Stimulated activated CD4-positive, alpha-beta T cell treated with anti-CD3 and anti-CD28 coated beads, TNF-alpha, amount 100 ng/mL, for 48 hours (primary cell): ENCODE results near the gene EGFR.

Source experiments
- DNase-seq, 3 donors: peaks; one replicate each; pipeline ENCODE4 v3.0.0-alpha.2; 2020; ENCODE audit warnings: low read depth in 3 of 3

EGFR gene

GRCh38 chr7:55144333-55145317 is 125.8 kb downstream of the EGFR start:
- no peak for DNase-seq

- no peak for DNase-seq
Measured at GRCh38 chr7:55145606-55146005, 126.8 kb downstream of the EGFR start.

DNA sequence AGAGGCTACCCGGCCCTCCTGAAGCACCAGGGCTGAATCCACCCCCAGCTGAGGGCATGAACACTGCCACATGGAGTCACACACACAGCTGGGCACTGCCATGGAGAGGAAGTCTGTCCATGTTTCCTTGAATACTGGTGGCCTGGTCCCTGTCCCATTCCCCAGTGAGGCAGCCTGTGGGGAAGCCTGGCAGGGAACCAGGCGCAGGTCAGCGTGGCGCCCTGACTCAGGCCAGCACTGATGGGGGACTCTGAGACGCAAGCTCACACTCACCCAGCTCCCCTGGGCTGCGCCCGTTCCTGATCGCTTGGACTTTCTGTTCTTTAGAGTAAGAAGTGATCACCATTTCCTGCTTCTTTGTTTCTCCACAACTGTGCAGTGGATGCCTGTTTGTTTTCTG is 128.3 kb downstream of the EGFR start:
- no peak for DNase-seq

GRCh38 chr7:55147736-55148135 is 128.9 kb downstream of the EGFR start:
- no peak for DNase-seq

DNA sequence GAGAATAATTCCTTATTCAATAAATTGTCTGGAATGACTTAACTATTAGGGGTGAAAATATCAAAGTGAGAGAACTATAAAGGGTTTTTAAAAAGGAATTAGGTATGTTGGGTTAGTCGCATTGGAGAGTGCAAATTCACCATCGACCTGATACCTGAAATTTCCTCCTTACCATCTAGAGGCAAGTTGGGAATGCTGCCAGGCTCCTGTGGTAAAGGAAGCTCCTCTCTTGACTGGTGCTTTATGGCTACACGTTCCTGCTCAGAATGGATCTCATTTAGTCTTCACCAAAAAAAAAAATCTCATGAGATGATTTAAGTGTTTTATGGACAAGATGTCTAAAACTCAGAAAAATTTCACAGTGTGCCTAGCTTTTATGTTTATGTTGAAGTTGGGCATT is 129.8 kb downstream of the EGFR start:
- DNase-seq, result no peak

DNA sequence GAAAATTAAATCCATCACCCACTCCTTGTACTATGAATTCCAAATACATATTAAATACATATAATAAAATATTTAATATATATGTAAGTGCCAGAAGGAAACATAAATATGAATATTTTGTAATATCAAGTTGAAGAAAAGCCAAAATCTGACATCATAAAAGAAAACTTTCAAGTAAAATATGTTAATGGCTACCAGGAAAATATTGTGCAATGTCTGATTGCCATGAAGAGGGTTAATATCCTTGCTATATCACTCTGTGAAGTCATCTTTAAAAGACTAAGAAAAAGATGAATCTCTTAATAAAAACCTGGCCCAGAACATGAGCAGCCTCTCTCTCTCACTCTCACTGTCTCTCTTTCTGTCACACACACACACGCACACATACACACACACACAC is 130.2 kb downstream of the EGFR start:
- DNase-seq, result no peak

DNA sequence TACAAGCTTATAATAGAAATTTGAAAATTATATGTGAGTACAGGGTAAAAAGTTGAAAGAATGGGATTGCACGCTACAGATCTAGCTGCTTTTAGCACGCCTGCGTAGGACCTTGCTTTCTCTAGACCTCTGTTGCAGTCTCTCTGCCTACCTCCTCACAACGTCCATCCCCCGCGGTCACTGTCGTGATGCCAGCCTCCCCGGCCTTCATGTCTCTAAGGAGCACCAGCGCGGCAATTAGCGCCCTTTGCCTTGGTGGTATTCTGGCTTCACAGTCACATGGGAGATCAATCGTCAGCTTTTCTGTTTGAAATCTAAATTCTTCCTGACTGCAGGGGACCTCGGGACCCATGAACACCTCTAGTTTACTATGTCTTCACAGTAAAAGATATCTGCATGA is 131.3 kb downstream of the EGFR start:
- DNase-seq, result no peak

DNA sequence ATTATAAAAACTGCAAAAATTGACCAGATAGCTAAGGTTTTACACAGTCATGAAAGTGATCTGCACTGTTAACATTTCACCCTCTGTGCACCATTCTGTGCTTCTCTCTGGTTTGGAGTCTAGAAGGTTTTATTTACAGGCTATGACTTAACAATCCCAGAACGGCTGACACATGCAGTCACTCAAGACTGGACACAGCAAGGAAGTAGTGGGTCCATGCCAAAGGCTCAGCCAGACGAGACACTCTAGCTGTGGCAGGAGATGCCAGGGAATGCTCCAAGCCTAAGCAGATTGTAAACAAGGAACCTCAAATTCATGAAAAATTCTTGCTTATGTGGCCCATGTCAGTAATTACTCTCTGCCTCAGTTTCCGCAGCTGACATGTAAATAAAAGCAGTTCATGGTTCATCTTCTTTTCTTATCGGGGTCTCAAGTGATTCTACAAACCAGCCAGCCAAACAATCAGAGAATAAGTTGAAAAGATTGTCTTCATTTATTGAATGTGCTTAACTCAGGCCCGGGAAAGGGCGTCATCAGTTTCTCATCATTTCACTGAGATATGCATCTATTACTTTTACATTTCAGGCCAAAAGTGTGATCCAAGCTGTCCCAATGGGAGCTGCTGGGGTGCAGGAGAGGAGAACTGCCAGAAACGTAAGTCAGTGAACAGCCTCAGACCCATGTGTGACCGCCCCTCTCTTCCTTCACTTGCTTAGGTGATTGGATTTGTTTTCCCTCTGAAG is 132.1 kb downstream of the EGFR start:
- no peak for DNase-seq

GRCh38 chr7:55152516-55152915 is 133.7 kb downstream of the EGFR start:
- DNase-seq, result no peak

GRCh38 chr7:55154096-55154495 is 135.3 kb downstream of the EGFR start:
- DNase-seq, result no peak

DNA sequence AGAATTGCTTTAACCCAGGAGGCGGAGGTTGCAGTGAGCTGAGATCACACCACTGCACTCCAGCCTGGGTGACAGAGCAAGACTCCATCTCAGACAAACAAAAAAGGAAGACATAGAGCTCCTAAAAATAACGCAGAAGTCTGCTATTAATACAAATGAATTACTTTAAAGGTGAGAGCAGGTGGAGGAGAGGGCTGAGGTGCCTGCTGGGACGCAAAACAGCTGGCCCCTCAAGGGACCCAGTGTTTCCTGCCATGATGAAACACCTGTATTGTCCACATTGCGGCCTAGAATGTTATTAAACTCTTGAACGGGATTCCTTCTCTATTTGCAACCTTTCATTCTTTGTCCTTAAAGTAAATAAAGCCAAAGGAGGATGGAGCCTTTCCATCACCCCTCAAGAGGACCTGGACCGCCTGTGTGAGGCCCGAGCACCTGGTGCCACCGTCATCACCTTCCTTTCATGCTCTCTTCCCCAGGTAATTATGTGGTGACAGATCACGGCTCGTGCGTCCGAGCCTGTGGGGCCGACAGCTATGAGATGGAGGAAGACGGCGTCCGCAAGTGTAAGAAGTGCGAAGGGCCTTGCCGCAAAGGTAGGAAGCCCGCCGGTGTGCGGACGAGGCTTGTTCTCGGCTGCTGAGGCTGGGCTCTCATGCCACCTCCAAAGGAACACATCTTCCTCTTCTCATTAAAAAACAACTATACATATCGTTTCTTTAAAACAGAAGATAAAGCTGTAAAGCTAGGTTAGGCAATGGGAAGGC is 136.7 kb downstream of the EGFR start:
- DNase-seq, result no peak

- DNase-seq, result no peak
Measured at GRCh38 chr7:55156919-55157763, 138.3 kb downstream of the EGFR start.

GRCh38 chr7:55157764-55158105 is 138.9 kb downstream of the EGFR start:
- no peak for DNase-seq

DNA sequence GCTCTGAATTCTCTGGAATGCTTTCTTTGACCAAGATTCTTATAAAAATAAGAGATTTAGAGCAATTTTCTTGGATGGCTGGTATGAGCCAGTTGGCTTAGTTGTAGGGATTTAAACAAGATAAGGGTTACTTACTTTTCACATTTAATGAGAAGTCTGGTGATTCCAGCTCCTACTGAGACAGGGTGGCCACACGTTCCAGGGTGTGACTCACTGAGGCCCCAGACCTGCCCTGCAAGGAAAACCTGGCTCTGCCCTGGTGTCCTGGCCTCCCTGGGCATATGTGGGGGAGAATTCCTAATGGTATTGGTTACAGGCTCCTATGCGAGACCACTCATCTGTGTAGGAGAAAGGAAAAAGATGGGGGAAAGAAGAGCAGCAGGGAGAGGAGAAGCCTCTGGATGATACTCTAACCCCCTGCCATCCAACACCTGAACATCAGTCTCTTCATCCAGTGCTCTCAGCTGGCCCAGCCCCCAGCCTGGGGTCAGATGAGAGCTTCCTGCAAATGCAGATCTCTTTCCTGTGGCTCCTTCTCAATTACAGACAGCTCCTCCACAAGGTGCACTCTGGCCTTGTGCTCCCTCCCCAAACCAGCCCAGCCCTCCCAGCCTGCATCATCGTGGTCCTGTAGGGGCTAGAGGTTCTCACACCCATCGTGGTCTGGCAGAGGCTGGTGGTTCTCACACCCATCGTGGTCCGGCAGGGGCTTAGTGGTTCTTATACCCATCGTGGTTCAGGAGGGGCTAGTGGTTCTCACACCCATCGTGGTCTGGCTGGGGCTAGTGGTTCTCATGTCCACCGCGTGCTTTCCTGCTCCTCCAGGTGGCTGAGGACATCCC is 139.9 kb downstream of the EGFR start:
- DNase-seq, result no peak

DNA sequence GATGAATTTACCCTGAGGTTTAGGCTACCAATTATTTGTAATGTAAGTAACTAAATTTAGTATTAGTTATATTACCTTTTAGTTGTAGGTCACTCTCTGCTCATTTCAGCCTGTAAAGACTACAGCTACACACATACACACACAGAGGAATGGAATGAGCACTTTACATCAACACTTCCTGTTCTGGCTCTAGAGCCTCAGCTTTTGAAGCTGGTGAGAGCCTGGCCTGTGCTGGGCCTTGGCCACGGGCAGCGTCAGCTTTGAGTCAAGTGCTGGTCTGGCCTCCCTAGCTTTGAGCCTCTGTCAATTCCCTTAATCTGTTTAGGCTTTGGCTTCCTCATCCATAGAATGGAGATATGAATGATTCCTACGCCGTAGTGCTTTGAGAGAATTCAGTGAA is 141.7 kb downstream of the EGFR start:
- no peak for DNase-seq

DNA sequence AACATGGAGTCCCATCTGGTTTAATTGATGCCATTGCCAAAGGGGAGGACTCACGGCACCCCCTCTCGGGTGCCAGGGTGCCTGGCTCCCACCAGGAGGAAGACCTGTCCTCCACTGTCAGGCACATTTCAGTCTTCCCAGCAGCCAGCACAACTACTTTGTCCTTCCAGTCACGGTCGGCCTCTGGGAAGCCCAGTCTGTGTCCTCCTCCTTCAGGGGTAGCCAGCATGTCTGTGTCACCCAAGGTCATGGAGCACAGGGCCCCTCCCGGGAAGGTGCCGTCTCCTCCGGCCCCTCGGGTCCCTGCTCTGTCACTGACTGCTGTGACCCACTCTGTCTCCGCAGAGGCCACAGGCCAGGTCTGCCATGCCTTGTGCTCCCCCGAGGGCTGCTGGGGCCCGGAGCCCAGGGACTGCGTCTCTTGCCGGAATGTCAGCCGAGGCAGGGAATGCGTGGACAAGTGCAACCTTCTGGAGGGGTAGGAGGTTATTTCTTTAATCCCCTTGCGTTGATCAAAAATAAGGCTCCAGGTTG is 142.4 kb downstream of the EGFR start:
- DNase-seq, result no peak

- DNase-seq, result no peak
Measured at GRCh38 chr7:55162476-55162875, 143.7 kb downstream of the EGFR start.

DNA sequence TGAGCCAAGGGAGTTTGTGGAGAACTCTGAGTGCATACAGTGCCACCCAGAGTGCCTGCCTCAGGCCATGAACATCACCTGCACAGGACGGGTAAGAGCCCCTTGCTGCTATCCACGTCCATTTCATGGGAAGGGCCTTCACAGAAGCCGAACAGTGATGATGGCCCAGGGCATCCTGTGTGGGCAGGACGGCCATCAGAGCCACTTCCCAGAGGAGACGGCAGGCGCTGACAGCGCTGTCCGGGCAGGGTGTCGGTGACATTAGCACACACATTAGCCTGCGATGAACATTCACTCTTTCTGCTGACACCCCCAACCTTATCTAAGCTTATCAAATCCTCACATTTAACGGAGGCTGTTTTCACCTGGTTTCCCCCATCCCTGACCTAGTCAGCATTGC is 144.9 kb downstream of the EGFR start:
- DNase-seq, result no peak

GRCh38 chr7:55164527-55164926 is 145.7 kb downstream of the EGFR start:
- DNase-seq, result no peak

GRCh38 chr7:55165176-55165861 is 146.5 kb downstream of the EGFR start:
- no peak for DNase-seq
